Astrocyte of the spinal cord (primary cell): ENCODE data around the gene HPCA.
A peak's percentile ranks its signal among the peaks of the same experiment; 100 is the strongest.

Source experiments
- DNase-seq: peaks from one replicate; pipeline ENCODE4 v3.0.0; 2011; ENCODE audit warnings: low read depth, low spot score
- H3K4me3 ChIP-seq: 2 replicates; pipeline ENCODE4 v1.5.1; 2011; ENCODE audit warnings: low read depth, mild to moderate bottlenecking, low read length, moderate library complexity
- CTCF ChIP-seq: IDR thresholded peaks from 2 replicates; pipeline ENCODE4 v1.5.1; 2012; ENCODE audit warnings: low read depth, mild to moderate bottlenecking, low read length, inconsistent platforms
- in situ Hi-C: cut with HindIII; loops from 2 replicates; pipeline ENCODE4 v1.10.0; 2017; ENCODE audit warnings: low sequenced_read_pairs

The HPCA gene

GRCh38 chr1:32889731-32890278 lies 3.5 kb downstream of the HPCA start:
- TF ChIP-seq CTCF, result no peak
- DNase-seq, result no peak
- in situ Hi-C loops, result no loop called here
- no peak overlapping the region for H3K4me3 ChIP-seq

- in situ Hi-C loops, result no loop called here
- DNase-seq, result no peak
- TF ChIP-seq CTCF, result no peak
- no peak overlapping the region for H3K4me3 ChIP-seq
Measured at GRCh38 chr1:32890516-32891240, 4.4 kb downstream of the HPCA start.

- in situ Hi-C loops, result no loop called here
- TF ChIP-seq CTCF, result no peak
- H3K4me3 ChIP-seq, result no peak overlapping the region
- DNase-seq, result no peak
Measured at GRCh38 chr1:32891241-32891570, 4.9 kb downstream of the HPCA start.

- in situ Hi-C loops, result no loop called here
- DNase-seq, result no peak
- TF ChIP-seq CTCF, result no peak
Measured at GRCh38 chr1:32891630-32892029, 5.3 kb downstream of the HPCA start.

GRCh38 chr1:32892368-32893197 lies 6.3 kb downstream of the HPCA start:
- TF ChIP-seq CTCF, result peak; percentile 21
- DNase-seq, result no peak
- peak overlapping the region; percentile 42 for H3K4me3 ChIP-seq
- in situ Hi-C loops, result no loop called here

More at GRCh38 chr1:32891630-32892029, 5.3 kb downstream of the HPCA start:
- H3K4me3 ChIP-seq, result no peak overlapping the region

- H3K4me3 ChIP-seq, result peak overlapping the region; percentile 42
- peak; percentile 31 for TF ChIP-seq CTCF
- peak; percentile 12 for DNase-seq
- in situ Hi-C loops, result no loop called here
Measured at GRCh38 chr1:32893198-32894018, 7.1 kb downstream of the HPCA start.
